BLaER1 treated with 17β-estradiol and CSF1 and Interleukin-3, amounts not matched to agents 10 nM and 100 nM (cell line): ENCODE data around the gene MTA1.

Source experiments
- H3K27ac ChIP-seq, 11 experiments: shearing (Covaris generic); formaldehyde crosslinking; 2 replicates each; pipeline ENCODE4 v1.8.1; 2022
- H3K27me3 ChIP-seq, 11 experiments: shearing (Covaris generic); formaldehyde crosslinking; 2 replicates each; pipeline ENCODE4 v1.8.1; 2022
- H3K36me3 ChIP-seq, 11 experiments: shearing (Covaris generic); formaldehyde crosslinking; 2 replicates each; pipeline ENCODE4 v1.8.1; 2022
- H3K4me1 ChIP-seq, 10 experiments: shearing (Covaris generic); formaldehyde crosslinking; 2 replicates each; pipeline ENCODE4 v1.8.1; 2022
- H3K4me2 ChIP-seq, 11 experiments: shearing (Covaris generic); formaldehyde crosslinking; 2 replicates each; pipeline ENCODE4 v1.8.1; 2022
- H3K4me3 ChIP-seq, 10 experiments: shearing (Covaris generic); formaldehyde crosslinking; 2 replicates each; pipeline ENCODE4 v1.8.1; 2022
- H3K9ac ChIP-seq, 11 experiments: shearing (Covaris generic); formaldehyde crosslinking; 2 replicates each; pipeline ENCODE4 v1.8.1; 2022
- H3K9me3 ChIP-seq, 11 experiments: shearing (Covaris generic); formaldehyde crosslinking; replicated peaks in 1 of 11; 2 replicates each; pipeline ENCODE4 v1.8.1; 2022
- H4K20me1 ChIP-seq, 11 experiments: shearing (Covaris generic); formaldehyde crosslinking; 2 replicates each; pipeline ENCODE4 v1.8.1; 2022
- Cebpa-rat ChIP-seq, 11 experiments: shearing (Covaris generic); IDR thresholded peaks; 2 replicates each; pipeline ENCODE4 v1.8.1; 2022

MTA1 gene

GRCh38 chr14:105486974-105487448 lies 67.4 kb downstream of the MTA1 start:
- Histone ChIP-seq H4K20me1 (peaks cover 0 to 52% (median 21%) of the 10 kb centered on the region in 11 experiments; a peak in 15 of 22 replicates), H3K4me2 (peak overlapping the region; percentile 95 to 100 (median 99)), H3K9ac (peak overlapping the region; percentile 68 to 84 (median 76)), H3K27me3 (peaks cover 26 to 41% (median 37%) of the 10 kb centered on the region in 11 experiments), H3K9me3 (no peaks in the 10 kb centered on the region), H3K4me1 (peaks cover 64 to 85% (median 79%) of the 10 kb centered on the region in 10 experiments), H3K36me3 (peaks cover 0 to 2% (median 0%) of the 10 kb centered on the region in 11 experiments; a peak in 1 of 22 replicates), H3K27ac (peak overlapping the region; percentile 27 to 81 (median 64); a peak in 21 of 22 replicates), H3K4me3 (peak overlapping the region; percentile 53 to 78 (median 63))
- TF ChIP-seq Cebpa-rat (IDR thresholded peaks at IDR 0.05): no peak

DNA sequence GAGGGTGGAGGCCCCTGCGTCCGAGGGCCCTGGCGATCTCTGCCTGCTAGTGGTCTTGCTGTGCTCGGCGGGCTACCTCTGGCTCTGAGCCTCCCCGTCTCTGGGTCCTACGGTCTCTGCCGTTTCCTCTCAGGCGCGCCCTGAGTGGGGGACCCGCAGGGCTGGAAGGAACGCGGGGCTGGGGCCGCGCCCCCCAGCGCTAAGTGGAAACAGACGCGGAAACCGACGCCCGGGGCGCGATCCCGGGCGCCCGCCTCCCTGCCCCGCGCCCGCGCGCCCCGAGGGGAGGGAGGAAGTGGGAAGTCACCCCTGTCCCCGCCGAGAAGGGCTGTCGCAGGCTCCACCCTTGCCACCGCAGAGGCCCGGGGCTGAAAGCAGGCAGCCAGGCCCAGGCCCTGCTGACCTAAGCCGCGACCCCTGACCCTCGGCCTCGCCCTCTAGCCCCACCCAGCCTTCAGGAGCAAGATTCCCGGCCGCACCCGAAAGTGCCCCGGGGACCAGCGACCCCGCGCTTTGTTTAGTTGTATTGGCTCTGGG lies 67.9 kb downstream of the MTA1 start:
- peaks cover 26 to 41% (median 37%) of the 10 kb centered on the region in 11 experiments for H3K27me3 ChIP-seq
- peaks cover 0 to 52% (median 26%) of the 10 kb centered on the region in 11 experiments; a peak in 15 of 22 replicates for H4K20me1 ChIP-seq
- peak overlapping the region; percentile 53 to 78 (median 63) for H3K4me3 ChIP-seq
- peaks cover 62 to 85% (median 79%) of the 10 kb centered on the region in 10 experiments for H3K4me1 ChIP-seq
- no peaks in the 10 kb centered on the region for H3K9me3 ChIP-seq
- H3K36me3 ChIP-seq: peaks cover 0 to 7% (median 0%) of the 10 kb centered on the region in 11 experiments; a peak in 6 of 22 replicates
- H3K27ac ChIP-seq: peak overlapping the region; percentile 27 to 81 (median 64)
- TF ChIP-seq Cebpa-rat (IDR thresholded peaks at IDR 0.05): no peak
- H3K4me2 ChIP-seq: peak overlapping the region; percentile 95 to 100 (median 99)
- peak overlapping the region; percentile 68 to 84 (median 76) for H3K9ac ChIP-seq

GRCh38 chr14:105487986-105488777 lies 68.6 kb downstream of the MTA1 start:
- H3K27ac ChIP-seq: peak overlapping the region; percentile 27 to 81 (median 64); a peak in 19 of 22 replicates
- H3K36me3 ChIP-seq: peaks cover 0 to 13% (median 0%) of the 10 kb centered on the region in 11 experiments; a peak in 6 of 22 replicates
- peak overlapping the region; percentile 68 to 87 (median 79) for H3K9ac ChIP-seq
- peak overlapping the region; percentile 97 to 100 (median 100) for H3K4me2 ChIP-seq
- H3K4me3 ChIP-seq: peak overlapping the region; percentile 53 to 78 (median 63)
- no peak for TF ChIP-seq Cebpa-rat (IDR thresholded peaks at IDR 0.05)
- peaks cover 55 to 82% (median 74%) of the 10 kb centered on the region in 10 experiments for H3K4me1 ChIP-seq
- peaks cover 26 to 41% (median 37%) of the 10 kb centered on the region in 11 experiments for H3K27me3 ChIP-seq
- no peaks in the 10 kb centered on the region for H3K9me3 ChIP-seq
- peaks cover 0 to 51% (median 21%) of the 10 kb centered on the region in 11 experiments; a peak in 15 of 22 replicates for H4K20me1 ChIP-seq

DNA sequence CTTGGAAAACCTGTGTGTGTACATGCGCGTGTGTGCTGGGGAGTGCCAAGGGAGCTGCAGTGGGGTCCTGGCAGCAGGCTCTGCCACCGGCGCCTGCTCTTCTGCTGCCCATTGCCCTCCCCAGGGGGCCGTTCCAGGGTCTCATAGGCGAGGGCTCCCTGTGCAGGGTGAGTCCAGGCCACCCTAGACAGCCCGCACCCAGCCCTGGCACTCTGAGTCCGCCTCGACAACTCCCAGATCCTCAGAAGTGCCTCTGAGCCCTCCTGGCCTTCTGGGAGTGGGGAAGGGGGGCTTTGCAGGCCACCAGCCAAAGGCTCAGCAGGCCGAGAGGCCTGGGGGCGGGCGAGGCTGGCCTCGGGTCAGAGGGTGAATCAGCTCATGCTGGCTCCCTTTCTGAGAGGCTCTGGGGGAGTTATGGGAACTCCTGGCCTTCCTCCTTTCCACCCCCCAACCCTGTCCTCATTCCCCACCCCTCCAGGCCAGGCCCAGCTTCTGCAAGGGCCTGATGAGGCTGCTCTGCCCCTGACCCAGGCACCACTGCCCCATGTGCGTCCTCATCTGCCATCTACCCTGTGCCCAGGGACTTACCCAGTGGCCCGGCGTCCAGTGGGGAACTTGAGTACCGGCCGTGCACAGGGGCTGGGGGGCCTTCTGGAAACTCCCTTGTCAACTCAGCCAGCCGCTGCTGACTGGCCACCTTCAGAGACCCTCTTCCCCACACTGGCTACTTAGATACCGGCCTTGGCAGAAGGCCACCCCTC lies 69.3 kb downstream of the MTA1 start:
- H3K36me3 ChIP-seq: peaks cover 0 to 18% (median 0%) of the 10 kb centered on the region in 11 experiments; a peak in 6 of 22 replicates
- peak overlapping the region in 9 of 11 experiments; percentile 5 to 87 (median 85); a peak in 15 of 22 replicates for H3K9ac ChIP-seq
- H3K9me3 ChIP-seq: no peaks in the 10 kb centered on the region
- peak overlapping the region in 8 of 10 experiments; percentile 66 to 76 (median 70); a peak in 10 of 20 replicates for H3K4me3 ChIP-seq
- H3K4me2 ChIP-seq: peak overlapping the region; percentile 97 to 100 (median 100)
- peaks cover 26 to 41% (median 37%) of the 10 kb centered on the region in 11 experiments for H3K27me3 ChIP-seq
- peaks cover 0 to 43% (median 13%) of the 10 kb centered on the region in 11 experiments; a peak in 15 of 22 replicates for H4K20me1 ChIP-seq
- TF ChIP-seq Cebpa-rat (IDR thresholded peaks at IDR 0.05): no peak
- peaks cover 49 to 74% (median 66%) of the 10 kb centered on the region in 10 experiments for H3K4me1 ChIP-seq
- H3K27ac ChIP-seq: 0 out of 22 replicates have a peak overlapping the region, but pooled peaks of 1 of the 11 experiments have one; percentile 91

DNA sequence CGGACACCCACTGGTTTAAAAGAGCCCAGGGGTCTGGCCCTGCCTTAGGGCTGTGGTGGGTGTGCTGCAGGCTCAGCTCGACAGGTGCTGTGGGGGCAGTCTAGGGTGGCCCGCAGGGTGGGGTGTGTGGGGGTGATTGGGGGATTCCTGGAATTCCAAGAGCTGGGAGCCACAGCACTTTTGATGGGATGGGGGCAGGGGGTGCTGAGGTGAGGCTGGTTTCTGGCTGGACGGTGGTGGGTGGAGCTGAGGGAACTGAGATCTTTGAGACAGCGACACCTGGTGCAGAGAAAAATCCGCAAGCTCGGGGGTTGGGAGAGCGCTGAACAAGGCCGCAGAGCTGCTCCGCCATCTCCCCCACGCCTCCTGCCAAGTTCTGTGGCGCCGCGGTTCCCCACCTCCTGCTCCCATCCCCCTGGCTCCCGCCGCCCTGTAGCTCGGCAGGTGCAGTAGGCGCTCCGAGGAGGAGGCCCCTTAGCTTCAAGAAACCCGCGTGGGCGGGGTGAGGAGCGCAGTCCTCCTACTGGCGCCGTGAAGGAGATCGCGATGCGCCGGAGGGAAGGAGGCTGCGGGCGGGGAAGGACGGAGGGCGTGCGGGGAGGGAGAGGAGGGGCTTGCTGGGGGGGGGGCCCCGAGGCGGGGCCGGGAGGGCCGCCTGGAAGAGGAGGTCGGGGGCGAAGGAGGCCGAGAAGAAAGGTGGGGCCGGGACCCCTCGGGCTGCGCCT lies 70.1 kb downstream of the MTA1 start:
- H3K4me2 ChIP-seq: peak overlapping the region; percentile 97 to 100 (median 100)
- H3K36me3 ChIP-seq: peaks cover 0 to 25% (median 0%) of the 10 kb centered on the region in 11 experiments; a peak in 8 of 22 replicates
- peaks cover 26 to 40% (median 37%) of the 10 kb centered on the region in 11 experiments for H3K27me3 ChIP-seq
- no peaks in the 10 kb centered on the region for H3K9me3 ChIP-seq
- H4K20me1 ChIP-seq: peaks cover 0 to 46% (median 16%) of the 10 kb centered on the region in 11 experiments; a peak in 15 of 22 replicates
- H3K27ac ChIP-seq: peak overlapping the region; percentile 72 to 92 (median 78)
- peak overlapping the region; percentile 76 to 89 (median 85) for H3K9ac ChIP-seq
- TF ChIP-seq Cebpa-rat (IDR thresholded peaks at IDR 0.05): no peak
- peak overlapping the region; percentile 64 to 76 (median 70) for H3K4me3 ChIP-seq
- peaks cover 45 to 66% (median 59%) of the 10 kb centered on the region in 10 experiments for H3K4me1 ChIP-seq

DNA sequence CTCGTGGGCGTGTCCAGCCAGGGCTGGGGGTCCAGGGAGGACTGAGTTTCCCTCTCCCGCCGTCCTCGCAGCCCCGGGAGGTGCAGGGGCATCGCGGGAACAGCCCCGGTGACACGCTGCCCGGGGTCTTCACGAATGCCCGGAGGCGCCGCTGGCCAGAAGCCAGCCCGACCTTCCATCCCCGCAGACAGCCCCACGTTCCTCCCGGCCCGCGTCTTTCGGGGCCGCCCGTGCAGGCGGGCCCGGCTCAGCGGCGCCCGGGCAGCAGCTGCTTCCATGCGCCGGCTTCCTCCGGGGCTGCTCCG lies 70.6 kb downstream of the MTA1 start:
- Histone ChIP-seq H3K4me1 (peaks cover 40 to 61% (median 53%) of the 10 kb centered on the region in 10 experiments), H3K4me3 (peak overlapping the region; percentile 64 to 76 (median 70)), H3K4me2 (peak overlapping the region; percentile 97 to 100 (median 100)), H3K9me3 (no peaks in the 10 kb centered on the region), H3K27ac (peak overlapping the region; percentile 72 to 92 (median 78)), H3K9ac (peak overlapping the region; percentile 76 to 89 (median 85)), H3K27me3 (peaks cover 23 to 37% (median 35%) of the 10 kb centered on the region in 11 experiments), H4K20me1 (peaks cover 0 to 49% (median 19%) of the 10 kb centered on the region in 11 experiments; a peak in 16 of 22 replicates), H3K36me3 (peaks cover 0 to 25% (median 0%) of the 10 kb centered on the region in 11 experiments; a peak in 10 of 22 replicates)
- no peak for TF ChIP-seq Cebpa-rat (IDR thresholded peaks at IDR 0.05)

DNA sequence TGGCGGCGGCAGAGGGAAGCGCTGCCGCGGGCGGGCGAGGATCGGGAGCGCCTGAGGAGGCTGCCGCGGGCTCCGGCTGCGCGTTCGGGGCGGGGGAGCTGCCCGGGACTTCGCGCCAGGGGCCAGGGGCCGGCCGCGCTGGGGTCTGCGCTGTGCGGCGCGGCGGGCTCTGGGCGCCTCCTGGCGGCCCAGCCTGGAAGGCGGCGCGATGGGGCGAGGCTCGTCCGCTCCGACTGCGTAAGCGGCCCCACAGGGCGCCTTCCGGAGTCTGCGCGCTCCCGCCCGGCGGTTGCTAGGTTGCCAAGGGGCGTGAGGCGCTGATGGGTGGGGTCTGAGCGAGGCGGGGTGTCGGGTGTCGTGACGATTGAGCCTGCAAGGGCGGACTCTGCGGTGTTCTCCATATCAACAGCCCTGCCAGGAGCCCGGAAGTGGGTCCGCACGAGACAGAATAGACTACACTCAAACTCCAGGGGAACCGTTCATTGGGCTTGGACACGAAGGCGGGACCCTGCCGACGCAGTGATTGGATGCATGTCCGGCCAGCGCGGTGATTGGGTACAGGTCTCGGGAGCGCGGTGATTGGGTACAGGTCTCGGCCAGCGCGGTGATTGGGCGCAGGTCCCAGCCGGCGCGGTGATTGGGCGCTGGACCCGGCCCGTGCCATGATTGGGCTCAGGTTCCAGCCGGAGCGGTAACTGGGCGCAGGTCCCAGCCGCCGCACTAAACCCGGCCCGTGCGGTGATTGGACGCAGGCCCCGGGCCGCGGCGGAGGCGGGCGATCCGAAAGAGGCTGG lies 71.1 kb downstream of the MTA1 start, which contains the start of gene TEDC1:
TSS of gene TEDC1 (plus strand) at position 675 of the 794 bp plus-strand sequence. CDS start 130 bp downstream, outside the sequence.
- H3K4me3 ChIP-seq: peak within 1 kb of the TSS; percentile 73 to 89 (median 81)
- TF ChIP-seq Cebpa-rat (IDR thresholded peaks at IDR 0.05): no peak

More for the DNA sequence above, 71.1 kb downstream of the MTA1 start, which contains the start of gene TEDC1:
- H3K9ac ChIP-seq: peak within 1 kb of the TSS; percentile 86 to 94 (median 91)
- peaks cover 36 to 56% (median 48%) of the 10 kb centered on the region in 10 experiments for H3K4me1 ChIP-seq
- H3K27me3 ChIP-seq: peaks cover 17 to 31% (median 30%) of the 10 kb centered on the region in 11 experiments
- H3K27ac ChIP-seq: peak within 1 kb of the TSS; percentile 72 to 96 (median 91)
- H3K36me3 ChIP-seq: peaks cover 0 to 25% (median 0%) of the 10 kb centered on the region in 11 experiments; a peak in 10 of 22 replicates
- H3K9me3 ChIP-seq: no peaks in the 10 kb centered on the region
- peak within 1 kb of the TSS; percentile 97 to 100 (median 100) for H3K4me2 ChIP-seq
- H4K20me1 ChIP-seq: peaks cover 0 to 51% (median 22%) of the 10 kb centered on the region in 11 experiments; a peak in 16 of 22 replicates
